Activated CD4-positive, alpha-beta T cell treated with anti-CD3 and anti-CD28 coated beads, Interleukin-2, amount 50 U/mL, for 4 hours (primary cell): ENCODE results near the gene DHX34.
A peak's percentile ranks its signal among the peaks of the same experiment; 100 is the strongest.
"Not testable (repeated sequence)": the region's sequence is repeated elsewhere in the genome, so short reads cannot be mapped to it uniquely, and the experiment has no call there.

Experiments used
- DNase-seq, 2 experiments: peaks; one replicate each; pipeline ENCODE4 v3.0.0-alpha.2; 2020

The DHX34 gene

DNA sequence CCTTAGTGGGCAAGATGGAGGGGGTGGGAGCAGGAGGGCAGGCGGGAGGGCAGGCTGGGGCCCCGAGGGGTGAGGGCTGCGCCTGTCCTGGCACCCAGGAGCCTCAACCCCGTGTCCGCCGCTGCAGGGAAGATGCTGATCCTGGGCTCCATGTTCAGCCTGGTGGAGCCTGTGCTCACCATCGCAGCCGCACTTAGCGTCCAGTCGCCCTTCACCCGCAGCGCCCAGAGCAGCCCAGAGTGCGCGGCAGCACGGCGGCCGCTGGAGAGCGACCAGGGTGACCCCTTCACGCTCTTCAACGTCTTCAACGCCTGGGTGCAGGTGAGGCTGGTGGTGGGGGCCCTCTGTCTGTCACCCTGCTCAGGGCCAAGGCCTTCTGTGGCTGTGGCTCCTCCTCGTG, 23.5 kb downstream of the DHX34 start:
- no peak for DNase-seq

DNA sequence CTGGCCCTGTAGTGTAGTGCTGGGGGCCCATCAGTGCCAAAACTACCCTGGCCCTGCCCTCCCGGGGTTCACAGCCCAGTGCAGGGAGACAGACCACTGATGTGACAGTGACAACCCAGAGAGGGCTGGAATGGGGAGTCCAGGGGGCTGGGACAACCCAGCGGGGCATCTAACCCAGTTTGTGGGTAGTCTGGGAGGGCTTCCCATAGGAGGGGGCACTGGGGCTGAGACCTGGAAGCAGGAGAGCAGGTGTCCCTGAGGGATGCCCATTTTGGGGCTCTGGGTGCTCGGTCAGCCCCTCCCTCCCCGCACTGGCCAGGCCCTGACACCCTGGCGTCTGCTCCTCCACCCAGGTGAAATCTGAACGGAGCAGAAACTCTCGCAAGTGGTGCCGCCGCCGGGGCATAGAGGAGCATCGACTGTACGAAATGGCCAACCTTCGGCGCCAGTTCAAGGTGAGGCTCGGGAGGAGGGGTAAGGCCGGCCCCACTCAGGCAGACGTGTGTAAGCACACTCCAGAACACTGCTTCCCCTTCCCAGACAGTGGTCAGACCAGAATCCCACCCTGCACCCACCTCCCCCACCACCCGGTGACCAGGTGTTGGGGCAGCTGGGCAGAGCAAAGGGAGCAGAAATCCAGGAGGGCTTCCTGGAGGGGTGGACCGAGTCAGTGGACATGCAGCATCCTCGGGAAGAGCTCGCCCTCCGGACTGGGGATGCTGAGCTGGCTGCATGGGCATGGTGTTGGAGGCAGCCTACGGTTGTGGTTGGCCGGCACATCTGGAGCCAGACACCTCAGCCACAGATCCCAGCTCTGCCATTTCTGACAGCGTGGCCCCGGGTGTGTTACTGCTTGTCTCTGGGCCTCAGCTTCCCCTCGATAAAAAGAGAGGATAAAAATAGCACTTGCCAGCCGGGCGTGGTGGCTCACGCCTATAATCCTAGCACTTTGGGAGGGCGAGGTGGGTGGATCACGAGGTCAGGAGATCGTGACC, 24.4 kb downstream of the DHX34 start:
- no peak for DNase-seq

DNA sequence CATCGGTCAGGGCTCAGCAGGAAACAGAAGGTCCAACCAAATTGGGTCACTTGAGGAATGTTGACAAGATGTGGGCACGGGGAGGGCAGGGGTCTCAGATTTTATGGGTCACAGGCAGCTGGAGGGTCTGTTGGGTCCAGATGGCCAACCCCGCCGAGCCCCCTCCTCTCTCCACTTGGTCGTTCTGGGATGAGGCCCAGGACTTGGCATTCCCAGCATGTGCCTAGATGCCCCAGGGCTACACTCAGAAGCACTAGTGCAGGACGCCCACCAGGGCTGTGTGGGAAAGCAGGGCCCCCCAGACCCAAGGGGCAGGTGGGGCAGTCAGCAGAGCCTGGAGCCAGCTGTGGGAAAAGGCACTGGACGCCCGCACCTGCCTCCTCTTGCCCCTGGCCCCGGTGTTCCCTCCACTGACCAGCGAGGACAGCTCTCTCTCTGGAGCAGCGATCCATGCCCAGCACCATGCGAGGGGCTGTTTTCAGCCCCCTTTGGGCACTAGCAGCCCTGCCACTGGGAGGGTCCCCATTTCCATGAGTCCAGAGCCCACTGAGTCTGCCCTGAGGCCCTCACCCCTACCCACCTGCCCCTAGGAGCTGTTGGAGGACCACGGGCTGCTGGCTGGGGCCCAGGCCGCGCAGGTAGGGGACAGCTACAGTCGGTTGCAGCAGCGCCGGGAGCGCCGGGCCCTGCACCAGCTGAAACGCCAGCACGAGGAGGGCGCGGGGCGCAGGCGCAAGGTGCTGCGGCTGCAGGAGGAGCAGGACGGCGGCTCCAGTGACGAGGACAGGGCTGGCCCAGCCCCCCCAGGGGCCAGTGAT, 26.0 kb downstream of the DHX34 start:
- no peak for DNase-seq

DNA sequence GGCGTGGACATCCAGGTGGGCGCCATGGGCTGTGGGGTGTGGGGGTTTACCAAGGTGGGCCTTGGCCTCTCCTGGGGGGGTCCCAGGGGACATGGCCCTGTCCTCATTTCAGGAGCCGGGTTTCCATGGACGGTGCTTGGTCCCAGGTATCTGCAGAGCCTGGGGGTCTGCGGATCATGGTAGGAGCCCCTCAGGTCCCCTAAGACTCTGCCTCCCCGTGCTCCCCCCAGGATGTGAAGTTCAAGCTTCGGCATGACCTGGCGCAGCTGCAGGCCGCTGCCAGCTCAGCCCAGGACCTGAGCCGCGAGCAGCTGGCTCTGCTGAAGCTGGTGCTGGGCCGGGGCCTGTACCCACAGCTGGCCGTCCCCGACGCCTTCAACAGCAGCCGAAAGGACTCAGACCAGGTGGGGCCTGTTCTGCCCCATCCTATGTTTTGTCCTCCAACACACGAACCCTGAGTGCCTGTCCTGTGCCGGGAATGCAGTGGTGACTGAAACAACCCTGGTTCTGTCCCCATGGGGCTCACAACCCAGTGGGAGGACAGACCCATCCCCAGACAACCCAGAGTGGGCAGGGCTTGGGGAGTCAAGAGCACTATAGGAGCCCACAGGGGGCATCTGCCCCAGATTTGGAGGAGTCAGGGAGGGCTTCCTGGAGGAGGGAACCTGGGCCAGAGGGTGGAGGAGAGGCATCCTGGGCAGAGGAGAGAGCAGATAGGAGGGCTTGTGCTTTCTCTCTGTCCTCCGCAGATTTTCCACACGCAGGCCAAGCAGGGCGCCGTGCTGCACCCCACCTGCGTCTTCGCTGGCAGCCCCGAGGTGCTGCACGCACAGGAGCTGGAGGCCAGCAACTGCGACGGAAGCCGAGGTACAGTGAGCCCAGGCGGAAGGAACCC, 26.8 kb downstream of the DHX34 start:
- DNase-seq, result no peak

DNA sequence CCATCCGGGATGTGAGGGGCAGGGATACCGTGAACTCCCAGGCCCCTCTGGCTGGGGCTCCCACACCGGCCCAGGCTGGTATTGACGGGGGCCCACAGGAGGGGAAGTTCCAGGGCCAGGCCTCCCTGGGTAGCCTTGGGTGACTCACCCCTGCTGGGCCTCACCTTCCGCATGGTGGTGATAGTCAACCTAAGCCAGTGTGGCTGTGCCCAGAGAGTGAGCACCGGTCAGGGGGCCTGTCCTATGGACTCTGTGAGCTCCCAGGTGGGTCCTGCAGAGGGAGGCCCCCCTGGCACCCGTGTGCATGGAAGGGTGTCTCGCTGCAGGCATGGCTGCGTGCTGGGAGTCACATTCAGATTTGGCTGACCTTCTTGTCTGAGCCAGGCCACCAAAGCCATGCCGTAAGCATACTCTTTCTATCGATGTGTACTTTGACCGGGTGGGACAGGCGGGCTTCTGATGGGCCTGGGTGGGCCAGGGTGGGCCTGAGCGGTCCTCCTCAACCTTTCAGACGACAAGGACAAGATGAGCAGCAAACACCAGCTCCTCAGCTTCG, 27.6 kb downstream of the DHX34 start:
- no peak for DNase-seq

DNA sequence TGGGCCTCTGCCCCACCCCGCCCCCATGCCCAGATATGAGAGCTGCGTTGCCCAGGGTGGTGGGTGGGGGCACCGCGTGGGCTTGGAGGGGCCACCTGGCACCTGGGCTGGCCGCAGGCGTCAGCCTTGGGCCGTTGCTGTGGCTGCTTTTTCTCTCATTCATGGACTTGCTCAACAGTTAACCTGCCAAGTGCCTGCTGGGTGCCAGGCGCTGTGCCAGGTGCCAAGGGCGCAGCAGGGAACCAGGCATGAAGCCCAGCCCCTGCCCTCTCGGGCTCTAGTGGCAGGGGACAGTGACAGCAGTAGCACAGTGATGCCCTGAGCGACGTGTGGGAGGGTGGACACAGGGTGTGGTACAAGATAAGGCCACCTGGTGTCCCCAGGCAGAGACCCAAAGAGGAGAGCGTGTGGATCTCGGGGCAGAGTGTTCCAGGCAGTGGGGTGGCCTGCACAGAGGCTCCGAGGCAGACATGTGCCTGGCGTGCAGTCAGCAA, 28.1 kb downstream of the DHX34 start:
- no peak for DNase-seq

DNA sequence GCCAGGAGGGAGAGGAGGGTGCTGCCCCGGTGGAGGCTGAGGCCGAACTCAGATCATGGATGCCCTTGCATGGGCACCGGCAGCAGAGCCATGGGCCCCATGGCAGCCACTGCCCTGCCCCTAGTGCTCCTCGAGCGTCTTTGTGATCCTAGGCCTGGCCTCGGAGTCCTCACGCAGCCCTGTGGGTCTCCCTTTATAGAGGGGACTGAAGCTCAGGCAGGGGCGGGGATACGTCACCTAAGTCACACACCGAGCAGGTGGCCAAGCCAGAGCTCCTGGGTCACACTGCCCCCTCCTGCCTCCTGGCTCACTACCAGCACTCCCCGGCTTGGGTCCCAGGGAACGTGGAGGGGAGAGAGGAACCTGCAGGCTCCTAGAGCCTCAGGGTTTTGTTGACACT, 28.7 kb downstream of the DHX34 start:
- no peak for DNase-seq

DNA sequence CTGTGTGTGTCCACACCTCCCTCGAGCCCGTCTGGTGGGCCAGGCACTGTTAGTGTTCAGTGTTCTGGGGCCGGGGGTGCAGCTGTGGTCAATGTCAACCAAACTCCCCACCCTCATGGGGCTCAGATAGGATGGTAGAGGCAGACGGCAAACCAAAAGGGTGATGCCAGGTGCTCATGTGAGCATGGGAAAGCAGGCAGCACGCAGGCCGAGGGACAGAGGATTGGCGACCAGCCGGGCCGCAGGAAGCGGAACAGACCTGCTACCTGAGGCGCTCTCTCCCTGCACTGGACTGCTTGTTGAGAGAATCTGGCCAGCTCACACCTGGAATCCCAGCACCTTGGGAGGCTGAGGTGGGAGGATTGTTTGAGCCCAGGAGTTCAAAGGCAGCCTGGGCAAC, 29.1 kb downstream of the DHX34 start:
- no peak for DNase-seq

DNA sequence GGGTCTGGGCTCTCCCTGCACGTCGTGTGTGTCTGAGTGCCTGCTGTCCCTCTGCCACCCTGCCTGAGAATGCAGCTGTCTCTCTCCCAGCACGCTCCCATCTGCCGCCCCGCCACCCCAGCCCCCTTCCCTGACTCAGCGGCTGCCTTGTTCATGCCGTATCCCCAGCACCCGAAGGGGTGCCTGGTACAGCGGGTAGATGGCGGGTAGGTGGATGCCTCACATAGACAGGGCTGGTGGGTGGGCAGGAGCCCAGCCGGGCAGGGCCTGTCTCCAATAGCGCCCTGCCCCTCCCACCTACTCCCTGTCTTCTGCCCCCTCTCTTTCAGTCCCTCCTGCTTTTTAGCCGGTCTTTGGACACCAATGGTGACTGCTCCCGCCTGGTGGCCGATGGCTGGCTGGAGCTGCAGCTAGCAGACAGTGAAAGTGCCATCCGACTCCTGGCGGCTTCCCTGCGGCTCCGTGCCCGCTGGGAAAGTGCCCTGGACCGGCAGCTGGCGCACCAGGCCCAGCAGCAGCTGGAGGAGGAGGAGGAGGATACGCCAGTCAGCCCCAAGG, 30.3 kb downstream of the DHX34 start:
- no peak for DNase-seq

DNA sequence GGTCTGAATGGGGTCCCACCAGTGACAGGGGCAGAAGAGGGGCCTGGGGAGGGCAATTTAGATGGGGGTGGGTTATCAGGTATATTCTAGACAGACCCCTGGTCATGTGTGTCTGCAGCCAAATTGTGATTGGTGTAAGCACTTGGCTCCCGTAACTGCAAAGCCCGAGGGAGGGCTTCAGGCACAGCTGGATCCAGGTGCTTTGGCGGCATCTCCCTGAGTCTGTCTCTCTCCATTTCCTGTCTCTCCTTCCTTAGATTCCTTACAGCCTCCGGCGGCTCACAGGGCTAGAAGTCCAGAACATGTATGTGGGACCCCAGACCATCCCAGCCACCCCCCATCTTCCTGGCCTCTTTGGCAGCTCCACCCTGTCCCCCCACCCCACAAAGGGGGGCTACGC, 31.4 kb downstream of the DHX34 start:
- no peak for DNase-seq

DNA sequence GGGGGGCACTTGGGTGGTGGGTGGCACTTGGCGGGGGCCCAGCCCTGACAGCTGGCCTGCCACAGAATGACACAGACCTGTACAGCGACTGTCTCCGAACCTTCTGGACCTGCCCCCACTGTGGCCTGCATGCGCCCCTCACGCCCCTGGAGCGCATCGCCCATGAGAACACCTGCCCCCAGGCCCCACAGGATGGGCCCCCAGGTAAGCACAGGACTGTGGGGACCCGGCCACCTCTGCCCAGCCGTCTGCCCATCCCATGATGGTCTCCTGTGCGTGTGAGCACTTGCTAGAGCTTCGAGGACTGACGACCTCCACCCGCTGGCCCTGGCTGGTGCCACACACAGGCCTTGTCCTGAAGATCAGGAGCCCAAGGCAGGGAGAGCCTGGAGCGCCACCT, 32.0 kb downstream of the DHX34 start:
- DNase-seq, result no peak

DNA sequence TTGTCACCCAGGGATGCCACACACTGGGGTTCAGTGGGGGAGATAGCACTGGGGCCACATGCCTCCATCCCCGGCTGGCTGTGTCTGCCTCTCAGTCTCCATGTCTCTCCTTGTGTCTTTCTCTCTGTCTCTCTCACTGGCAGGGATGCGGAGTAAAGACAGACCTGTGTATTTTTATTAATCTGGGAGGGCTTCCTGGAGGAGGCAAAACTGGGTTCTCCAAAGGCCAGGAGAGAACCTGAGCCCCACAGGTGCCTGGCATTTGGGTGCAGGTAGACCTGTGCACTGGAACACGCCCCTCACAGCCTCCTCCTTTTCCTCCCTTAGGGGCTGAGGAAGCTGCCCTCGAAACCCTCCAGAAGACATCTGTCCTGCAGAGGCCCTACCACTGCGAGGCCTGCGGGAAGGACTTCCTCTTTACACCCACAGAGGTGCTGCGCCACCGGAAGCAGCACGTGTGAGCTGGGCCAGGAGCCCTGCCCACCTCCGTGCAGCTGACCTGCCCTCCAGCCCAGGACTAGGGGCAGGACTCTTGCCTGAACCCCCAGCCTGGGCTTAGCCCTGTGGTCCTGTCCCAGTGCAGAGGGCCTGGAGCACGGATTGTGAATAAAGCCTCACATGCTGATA, 32.7 kb downstream of the DHX34 start:
- no peak for DNase-seq

DNA sequence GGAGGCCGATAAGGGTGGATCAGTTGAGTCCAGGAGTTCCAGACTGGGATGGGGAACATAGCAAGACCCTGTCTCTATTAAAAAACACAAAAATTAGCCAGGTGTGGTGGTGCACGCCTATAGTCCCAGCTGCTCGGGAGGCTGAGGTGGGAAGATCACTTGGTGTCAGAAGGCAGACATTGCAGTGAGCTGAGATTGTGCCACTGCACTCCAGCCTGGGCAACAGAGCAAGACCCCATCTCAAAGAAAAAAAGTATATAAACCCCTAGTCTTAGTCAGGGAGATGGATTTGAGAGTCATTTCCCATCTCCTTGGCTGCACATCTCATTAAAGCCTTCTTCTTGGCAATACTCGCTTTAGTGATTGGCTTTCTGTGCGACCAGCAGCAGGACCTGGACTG, 34.8 kb downstream of the DHX34 start:
- DNase-seq, result not testable (repeated sequence)

DNA sequence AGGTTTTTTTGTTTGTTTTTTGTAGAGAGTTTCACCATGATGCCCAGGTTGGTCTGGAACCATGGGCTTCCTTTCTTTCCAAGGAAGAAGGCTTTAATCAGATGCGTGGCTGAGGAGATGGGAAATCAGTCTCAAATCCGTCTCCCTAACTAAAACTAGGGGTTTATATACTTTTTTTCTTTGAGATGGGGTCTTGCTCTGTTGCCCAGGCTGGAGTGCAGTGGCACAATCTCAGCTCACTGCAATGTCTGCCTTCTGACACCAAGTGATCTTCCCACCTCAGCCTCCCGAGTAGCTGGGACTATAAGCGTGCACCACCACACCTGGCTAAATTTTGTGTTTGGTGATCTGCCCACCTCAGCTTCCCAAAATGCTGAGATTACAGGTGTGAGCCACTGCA, 35.4 kb downstream of the DHX34 start:
- not testable (repeated sequence) for DNase-seq

DNA sequence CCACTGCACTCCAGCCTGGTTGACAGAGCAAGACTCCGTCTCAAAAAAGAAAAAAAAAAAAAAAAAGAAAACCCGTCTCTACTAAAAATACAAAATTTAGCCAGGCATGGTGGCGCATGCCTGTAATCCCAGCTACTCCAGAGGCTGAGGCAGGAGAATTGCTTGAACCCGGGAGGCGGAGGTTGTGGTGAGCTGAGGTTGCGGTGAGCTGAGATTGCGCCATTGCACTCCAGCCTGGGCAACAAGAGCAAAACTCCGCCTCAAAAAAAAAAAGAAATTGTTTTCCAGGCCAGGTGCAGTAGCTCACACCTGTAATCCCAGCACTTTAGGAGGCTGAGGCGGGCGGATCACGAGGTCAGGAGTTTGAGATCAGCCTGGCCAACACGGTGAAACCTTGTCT, 37.5 kb downstream of the DHX34 start:
- not testable (repeated sequence) for DNase-seq

DNA sequence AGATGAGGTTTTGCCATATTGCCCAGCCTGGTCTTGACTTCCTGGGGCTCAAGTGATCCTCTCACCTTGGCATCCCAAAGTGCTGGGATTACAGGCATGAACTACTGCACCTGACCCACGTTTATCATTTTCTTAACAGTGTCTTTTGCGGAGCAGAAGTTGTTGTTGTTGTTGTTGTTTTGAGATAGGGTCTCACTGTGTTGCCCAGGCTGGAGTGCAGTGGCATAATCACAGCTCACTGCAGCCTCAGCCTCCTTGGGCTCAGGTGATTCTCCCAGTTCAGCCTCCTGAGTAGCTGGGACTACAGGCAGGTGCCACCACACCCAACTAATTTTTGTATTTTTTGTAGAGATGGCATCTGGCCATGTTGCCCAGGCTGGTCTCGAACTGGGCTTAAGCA, 38.5 kb downstream of the DHX34 start:
- not testable (repeated sequence) for DNase-seq

DNA sequence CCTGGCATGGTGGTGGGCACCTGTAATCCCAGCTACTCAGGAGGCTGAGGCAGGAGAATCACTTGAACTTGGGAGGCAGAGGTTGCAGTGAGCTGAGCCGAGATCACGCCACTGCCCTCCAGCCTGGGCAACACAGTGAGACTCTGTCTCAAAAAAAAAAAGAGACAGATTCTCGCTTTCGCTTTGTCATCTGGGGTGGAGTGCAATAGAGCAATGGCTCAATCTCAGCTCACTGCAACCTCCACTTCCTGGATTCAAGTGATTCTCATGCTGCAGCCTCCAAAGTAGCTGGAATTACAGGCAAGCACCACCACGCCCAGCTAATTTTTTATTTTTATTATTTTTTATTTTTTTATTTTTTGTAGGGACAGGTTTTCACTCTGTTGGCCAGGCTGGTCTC, 39.6 kb downstream of the DHX34 start:
- not testable (repeated sequence) for DNase-seq

DNA sequence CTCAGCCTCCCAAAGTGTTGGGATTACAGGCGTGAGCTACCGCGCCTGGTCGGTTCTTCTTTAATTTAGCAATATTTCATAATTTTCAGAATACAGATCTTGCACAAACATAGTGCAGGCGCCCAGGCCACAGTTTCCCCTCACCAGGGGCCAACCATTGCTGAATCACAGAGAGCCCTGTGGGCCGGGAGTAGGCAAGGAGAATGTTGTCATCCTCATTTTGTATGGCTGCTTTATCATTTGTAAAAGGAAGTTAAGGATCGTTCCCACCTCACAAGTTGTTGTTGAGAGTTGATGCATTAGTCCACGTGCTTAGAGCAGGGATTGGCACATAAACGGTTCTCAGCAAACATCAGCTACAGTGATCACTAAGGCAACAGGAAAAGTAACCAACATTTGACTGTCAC, 40.0 kb downstream of the DHX34 start:
- no peak for DNase-seq

DNA sequence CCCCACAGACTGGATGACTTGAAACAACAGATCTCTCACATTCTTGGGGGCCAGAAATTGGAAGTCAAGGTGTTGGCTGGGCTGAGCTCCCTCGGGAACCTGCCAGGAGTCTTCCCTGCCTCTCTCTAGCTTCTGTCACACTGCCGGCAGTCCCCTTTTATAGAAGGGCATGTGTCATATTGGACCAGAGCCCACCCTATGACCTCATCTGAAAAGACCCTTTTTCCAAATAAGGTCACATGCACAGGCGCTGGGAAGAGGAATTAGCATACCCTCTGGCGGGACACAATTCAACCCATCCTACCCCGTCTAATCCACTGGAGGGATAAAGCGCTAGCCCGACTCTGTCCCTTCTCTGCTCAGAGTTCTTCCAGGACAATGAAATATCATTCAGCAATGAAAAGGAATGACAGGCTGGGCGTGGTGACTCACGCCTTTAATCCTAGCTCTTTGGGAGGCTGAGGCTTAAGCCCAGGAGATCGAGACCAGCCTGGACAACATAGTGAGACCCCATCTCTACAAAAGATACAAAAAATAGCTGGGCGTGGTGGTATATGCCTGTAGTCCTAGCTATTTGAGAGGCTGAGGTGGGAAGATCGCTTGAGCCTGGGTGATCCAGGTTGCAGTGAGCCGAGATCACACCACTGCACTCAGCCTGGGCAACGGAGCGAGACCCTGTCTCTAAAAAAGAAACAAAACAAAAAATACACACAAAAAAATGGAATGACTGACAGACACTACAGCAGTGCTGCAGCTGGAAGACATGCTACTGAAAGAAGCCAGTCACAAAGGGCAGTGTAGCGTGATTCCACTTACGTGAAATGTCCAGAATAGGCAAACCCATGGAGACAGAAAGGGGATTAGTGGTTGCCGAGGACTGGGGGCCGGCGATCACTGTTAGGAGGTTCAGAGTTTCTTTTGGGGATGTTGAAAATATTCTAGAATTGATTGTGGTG, 41.7 kb downstream of the DHX34 start:
- no peak for DNase-seq

DNA sequence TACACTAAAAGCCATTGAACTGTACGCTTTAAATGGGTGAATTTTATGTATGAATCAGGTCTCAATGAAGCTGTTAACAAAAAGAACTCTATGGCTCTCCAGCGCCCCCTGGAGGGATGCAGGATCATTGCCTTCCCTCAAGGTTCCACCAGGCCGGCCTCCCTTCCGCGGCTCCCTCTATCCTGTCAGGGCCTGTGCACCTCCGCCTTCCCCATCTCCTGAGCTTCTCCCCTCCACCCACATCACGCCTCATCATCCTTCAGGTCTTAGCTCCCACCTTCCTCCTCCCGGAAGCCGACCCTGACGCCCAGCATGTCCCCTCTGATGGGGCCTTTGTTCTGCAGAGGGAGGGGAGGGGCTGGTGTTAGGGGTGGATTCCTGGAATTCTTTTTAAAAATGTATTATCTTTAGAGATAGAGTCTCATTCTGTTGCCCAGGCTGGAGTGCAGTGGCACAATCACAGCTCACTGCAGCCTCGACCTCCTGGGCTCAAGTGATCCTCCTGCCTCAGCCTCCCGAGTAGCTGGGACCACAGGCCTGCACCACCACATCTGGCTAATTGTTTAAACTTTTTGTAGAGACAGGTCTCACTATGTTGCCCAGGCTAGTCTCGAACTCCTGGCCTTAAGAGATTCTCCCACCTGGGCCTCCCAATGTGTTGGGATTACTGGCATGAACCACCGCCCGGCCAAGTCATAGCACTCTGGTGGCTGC, 42.6 kb downstream of the DHX34 start:
- peak; percentile 79 to 82 for DNase-seq
